GM21723 (cell line): ENCODE results near the gene IBA57.
"Not testable (repeated sequence)": the region's sequence is repeated elsewhere in the genome, so short reads cannot be mapped to it uniquely, and the experiment has no call there.

Experiments used
- ATAC-seq: cut with Tn5 transposase; IDR thresholded peaks from one replicate; pipeline ENCODE4 v1.9.1; 2021; ENCODE audit warnings: mild to moderate bottlenecking, moderate library complexity; ENCODE audit not compliant: unreplicated experiment

The IBA57 gene

GRCh38 chr1:228224198-228225164 lies 58.9 kb downstream of the IBA57 start:
- no peak for ATAC-seq

DNA sequence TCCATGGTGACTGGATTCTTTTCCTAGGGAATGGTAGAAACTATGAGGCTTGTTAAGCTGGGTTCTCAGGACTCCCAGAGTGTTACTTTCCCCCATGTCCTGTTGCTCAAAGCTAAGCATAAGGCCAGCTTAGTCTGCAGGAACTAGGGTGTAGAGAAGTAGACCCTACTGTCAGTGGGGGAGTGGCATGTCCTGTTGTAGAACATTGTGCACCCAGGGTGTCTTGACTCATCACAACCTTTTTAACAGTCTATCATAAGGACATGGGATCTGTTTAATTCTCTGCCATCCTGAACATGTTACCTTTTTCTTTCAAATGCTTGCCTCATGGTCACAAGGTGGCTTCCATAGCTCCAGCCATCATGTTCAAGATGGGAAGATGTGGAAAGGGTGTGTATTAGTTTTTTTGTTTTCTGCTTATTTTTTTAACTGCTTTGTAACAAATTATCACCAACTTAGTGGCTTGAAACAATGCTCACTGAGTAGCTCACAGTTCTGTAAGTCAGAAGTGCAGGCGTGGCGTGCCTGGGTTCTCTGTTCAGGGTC lies 59.6 kb downstream of the IBA57 start:
- ATAC-seq: no peak

DNA sequence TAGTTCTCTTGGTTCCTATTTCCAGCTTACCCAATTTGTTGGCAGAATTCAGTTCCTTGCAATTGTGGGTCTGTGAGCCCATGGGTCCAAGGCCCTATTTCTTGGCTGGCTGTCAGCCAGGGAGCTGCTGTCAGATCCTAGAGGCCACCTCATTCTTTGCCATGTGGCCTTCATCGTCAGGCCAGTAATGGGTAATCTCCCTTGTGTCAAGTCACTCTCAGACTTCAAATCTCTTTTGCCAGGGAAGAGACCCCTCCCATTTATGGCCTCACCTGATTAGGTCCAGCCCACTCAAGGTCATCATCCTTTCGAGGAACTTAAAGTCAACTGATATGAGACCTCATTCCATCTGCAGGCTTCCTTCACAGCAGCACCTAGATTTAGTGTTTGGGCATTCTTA lies 60.1 kb downstream of the IBA57 start:
- ATAC-seq: no peak

GRCh38 chr1:228226141-228226874 lies 60.7 kb downstream of the IBA57 start:
- ATAC-seq: no peak

GRCh38 chr1:228226956-228227791 lies 61.6 kb downstream of the IBA57 start:
- no peak for ATAC-seq

GRCh38 chr1:228228147-228228546 lies 62.5 kb downstream of the IBA57 start:
- not testable (repeated sequence) for ATAC-seq

DNA sequence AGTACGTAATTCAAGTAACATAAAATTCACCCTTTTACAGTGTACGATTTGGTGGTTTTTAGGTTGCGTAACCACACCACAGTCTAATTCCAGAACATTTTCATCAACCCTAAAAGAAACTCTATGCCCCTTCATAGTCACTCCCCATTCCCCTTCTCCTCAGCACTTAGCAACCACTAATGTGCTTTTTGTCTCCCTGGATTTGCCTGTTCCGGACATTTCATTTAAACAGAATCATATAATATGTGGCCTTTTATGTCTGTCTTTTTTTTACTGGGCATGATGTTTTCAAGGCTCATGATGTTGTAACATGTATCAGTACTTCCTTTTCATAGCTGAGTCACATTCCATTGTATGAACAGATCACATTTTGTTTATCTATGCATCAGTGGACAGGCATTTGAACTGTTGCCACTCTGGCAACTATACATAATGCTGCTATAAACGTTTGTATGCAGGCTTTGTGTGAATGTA lies 63.0 kb downstream of the IBA57 start:
- ATAC-seq: no peak

GRCh38 chr1:228231189-228231588 lies 65.6 kb downstream of the IBA57 start:
- ATAC-seq: no peak
